Stimulated activated CD8-positive, alpha-beta memory T cell treated with anti-CD3 and anti-CD28 coated beads, Interleukin-12 subunit alpha, Interleukin-12 subunit beta, amount 100 ng/mL, for 24 hours (primary cell): ENCODE measurements around the gene PTPN11.
"Not testable (repeated sequence)": the region's sequence is repeated elsewhere in the genome, so short reads cannot be mapped to it uniquely, and the experiment has no call there.

ENCODE experiments used
- DNase-seq: peaks from one replicate; pipeline ENCODE4 v3.0.0-alpha.2; 2020; ENCODE audit errors: extremely low read depth

The PTPN11 gene

GRCh38 chr12:112448165-112448564 is 29.4 kb downstream of the PTPN11 start:
- not testable (repeated sequence) for DNase-seq

- no peak for DNase-seq
Measured at GRCh38 chr12:112450725-112451124, 32.0 kb downstream of the PTPN11 start.

- no peak for DNase-seq
Measured at GRCh38 chr12:112456029-112456428, 37.3 kb downstream of the PTPN11 start.

DNA sequence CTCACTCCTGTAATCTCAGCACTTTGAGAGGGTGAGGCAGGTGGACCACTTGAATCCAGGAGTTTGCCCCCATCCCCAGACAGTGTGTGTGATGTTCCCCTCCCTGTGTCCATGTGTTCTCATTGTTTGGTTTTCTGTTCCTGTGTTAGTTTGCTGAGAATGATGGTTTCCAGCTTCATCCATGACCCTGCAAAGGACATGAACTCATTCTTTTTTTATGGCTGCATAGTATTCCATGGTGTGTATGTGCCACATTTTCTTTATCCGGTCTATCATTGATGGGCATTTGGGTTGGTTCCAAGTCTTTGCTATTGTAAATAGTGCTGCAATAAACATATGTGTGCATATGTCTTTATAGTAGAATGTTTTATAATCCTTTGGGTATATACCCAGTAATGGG is 38.4 kb downstream of the PTPN11 start:
- not testable (repeated sequence) for DNase-seq

GRCh38 chr12:112458330-112458729 is 39.6 kb downstream of the PTPN11 start:
- DNase-seq: no peak

DNA sequence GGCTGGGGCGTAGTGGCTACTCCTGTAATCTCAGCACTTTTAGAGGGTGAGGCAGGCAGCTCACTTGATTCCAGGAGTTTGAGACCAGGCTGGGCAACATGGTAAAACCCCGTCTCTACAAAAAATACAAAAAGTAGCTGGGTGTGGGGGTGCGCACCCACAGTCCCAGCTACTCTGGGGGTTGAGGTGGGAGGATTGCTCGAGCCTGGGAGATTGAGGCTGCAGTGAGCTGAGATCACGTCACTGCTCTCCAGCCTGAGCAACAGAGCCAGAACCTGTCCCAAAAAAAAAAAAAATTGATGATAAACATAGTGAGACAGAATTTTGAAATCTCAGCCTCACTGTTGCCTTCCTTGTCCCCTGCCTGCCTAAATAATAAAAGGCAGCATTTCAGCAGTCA is 40.0 kb downstream of the PTPN11 start:
- no peak for DNase-seq

DNA sequence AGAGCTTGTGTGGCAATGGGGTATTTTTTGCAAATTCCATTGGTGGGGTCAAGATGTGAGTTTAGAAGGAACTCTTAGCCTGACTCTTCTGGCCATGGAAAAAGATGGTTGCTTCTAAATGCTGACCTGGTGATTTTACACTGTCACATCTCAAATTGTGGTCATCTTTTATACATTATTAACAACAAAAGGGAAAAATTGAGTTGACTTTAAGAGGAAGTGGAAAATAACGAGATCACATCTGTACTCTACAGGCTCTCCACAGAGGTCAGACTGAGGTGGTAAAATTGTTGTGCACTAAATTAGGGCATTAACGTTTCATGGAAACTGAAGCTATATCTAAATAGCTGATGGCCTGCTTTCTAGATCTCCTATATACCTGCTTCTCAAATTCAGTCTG is 44.7 kb downstream of the PTPN11 start:
- DNase-seq: no peak

- no peak for DNase-seq
Measured at GRCh38 chr12:112464605-112465004, 45.9 kb downstream of the PTPN11 start.

DNA sequence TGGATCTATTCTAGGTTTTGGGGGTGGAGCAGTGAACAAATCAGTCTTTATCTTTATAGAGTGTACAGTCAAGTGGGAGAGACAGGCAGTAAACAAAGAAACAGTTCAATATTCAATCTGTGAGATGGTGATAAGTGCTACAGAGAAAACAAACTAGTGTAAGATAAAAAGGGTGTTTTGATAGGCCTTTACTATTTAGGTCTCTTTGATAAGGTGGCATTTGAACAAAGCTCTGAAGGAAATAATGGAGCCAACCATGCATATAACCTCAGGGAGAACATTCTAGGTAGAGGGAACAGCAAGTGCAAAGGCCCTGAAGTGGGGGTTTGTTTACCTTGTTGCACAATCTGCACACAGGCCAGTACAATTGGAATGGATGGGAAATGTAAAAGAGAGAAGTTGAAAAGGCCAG is 47.3 kb downstream of the PTPN11 start:
- DNase-seq: no peak

DNA sequence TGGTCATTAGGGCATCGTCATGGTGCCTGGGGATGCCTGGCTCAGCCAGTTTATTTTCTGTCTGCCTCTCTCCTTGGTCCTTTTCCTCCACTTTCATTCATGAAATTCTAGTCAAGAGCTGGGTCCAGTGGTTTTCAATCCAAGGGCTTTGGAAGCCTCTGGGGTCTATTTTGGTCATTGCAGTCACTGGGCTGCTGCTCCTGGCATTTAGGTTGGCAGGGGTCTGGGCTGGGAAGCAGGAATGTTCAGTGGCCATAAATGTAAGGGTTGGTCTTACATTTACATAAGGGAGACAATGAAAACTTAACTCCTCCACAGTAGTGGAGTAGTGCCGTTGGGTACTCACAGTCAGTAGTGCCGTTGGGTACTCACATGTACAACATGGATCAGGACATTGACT is 48.1 kb downstream of the PTPN11 start:
- no peak for DNase-seq

- no peak for DNase-seq
Measured at GRCh38 chr12:112468046-112468445, 49.3 kb downstream of the PTPN11 start.

GRCh38 chr12:112473056-112473455 is 54.3 kb downstream of the PTPN11 start:
- no peak for DNase-seq

- DNase-seq: no peak
Measured at GRCh38 chr12:112479413-112479812, 60.7 kb downstream of the PTPN11 start.

DNA sequence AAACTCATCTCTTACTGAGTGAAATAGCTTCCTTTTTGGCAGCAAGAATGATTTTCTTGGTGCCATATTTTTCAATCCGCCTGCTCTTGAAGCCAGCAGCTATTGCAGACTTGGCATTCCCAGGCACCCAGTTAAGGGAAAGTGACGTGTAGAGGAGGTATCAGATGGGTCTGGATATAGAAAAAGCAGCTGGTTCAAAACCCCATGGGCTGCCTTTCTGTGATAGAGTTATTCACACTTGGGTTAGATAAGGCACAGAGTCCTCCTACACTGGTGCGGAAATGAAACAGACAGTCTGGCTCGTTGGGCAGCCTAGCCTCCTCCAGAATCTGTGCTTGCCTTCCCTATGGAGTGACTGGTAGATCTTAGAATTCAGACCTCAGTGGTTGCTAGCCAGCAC is 62.2 kb downstream of the PTPN11 start:
- no peak for DNase-seq

GRCh38 chr12:112482733-112483132 is 64.0 kb downstream of the PTPN11 start:
- no peak for DNase-seq

DNA sequence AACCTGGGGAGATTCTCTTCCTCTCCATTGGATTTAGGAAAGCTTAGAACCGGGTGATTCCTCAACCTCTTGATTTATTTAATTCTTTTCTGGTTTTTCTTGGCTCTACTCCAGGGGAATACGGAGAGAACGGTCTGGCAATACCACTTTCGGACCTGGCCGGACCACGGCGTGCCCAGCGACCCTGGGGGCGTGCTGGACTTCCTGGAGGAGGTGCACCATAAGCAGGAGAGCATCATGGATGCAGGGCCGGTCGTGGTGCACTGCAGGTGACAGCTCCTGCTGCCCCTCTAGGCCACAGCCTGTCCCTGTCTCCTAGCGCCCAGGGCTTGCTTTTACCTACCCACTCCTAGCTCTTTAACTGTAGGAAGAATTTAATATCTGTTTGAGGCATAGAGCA is 67.6 kb downstream of the PTPN11 start:
- no peak for DNase-seq

GRCh38 chr12:112488257-112488876 is 69.6 kb downstream of the PTPN11 start:
- DNase-seq: no peak

- DNase-seq: no peak
Measured at GRCh38 chr12:112489456-112489855, 70.7 kb downstream of the PTPN11 start.

DNA sequence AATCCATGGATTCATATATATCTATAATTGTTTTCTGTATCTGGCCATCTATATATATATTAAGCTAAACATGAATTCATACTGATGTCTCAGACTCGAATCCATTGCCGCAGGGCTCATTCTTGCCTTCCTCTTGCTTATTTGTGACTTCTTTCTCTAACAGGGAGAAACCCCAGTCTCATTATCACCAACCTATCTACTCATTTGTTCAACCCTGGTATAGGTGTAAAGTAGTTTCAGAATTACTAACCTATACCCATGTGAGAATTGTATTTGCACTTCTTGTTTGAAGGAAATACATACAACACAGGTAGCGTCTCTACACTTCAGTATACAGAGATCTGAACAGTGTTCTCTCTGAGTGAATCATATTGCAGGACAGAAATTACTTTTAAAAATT is 77.7 kb downstream of the PTPN11 start:
- DNase-seq: no peak

DNA sequence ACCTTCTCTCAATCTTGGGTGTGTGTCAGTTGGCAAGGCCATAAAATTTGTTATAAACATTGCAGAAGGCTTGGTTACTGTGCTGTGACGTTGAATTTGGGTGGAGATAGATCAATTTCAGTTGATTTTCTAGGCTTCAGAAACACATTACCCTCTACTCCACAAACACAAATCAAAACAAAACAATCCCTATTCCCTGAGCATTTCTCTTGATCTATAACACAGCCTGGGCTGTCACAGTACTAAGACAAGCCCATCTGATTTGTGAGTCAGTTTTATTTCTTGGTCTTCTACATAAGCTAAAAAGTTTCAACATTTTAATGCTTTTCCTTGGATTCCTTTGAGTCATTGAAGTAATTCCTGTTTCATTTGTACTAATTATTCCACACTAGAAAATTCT is 79.8 kb downstream of the PTPN11 start:
- no peak for DNase-seq

DNA sequence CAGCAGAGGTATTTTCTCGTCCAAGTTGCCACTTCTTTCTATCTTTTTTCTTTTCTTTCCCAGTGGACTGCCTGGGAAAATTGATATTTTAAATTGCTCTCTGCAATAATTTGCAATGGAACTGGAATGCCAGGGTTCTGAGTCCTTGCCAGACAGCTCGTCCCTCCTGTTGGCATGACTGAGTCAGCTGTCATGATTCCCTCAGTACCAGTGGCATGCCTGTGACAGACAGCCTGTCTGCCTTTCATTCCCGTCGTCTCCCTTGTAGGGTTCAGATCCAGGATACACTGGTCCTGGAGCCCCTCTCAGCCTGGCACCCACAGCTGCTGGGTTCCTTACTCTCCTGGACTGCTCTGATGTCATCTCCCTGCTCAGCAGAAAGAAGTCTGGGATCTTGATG is 84.8 kb downstream of the PTPN11 start:
- no peak for DNase-seq

DNA sequence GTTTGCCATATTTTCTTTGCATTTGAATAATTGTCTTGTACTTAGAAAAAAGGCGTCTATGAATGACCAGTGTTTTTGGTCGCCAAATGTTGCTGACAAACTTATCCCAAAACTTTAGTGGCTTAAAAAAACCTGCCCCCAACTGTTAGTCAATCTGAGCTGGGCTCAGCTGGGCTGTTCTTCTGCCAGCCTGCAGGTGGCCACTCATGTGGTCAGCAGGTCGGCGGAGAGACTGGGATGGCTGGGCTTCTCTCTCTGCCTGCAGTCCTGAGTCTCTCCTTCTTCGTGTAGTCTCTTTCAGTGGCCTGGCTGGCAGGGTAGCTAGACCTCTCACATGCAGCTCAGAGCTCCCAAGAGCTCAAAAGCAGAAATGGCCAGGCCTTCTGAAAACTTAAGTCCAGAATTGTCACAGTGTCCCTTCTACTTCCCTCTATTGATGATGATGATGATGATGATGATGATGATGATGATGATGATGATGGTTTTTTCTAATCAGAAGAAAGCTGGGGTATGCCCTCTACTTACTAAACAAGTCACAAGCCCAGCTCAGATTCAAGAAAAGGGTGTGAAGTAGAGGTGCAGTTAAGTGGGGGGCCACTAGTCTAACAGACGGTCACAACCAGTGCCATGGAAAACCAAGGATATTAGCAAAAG is 87.9 kb downstream of the PTPN11 start:
- no peak for DNase-seq

GRCh38 chr12:112513471-112513870 is 94.7 kb downstream of the PTPN11 start:
- DNase-seq: no peak

- no peak for DNase-seq
Measured at GRCh38 chr12:112514456-112514855, 95.7 kb downstream of the PTPN11 start.
